NCI-H2171 treated with DMSO at 0.1 percent for 48 hours (cell line): ENCODE data around the gene PGBD5.

ENCODE experiments used
- DNase-seq: peaks from one replicate; lab custom pipeline; 2025; lab: John Stamatoyannopoulos, UW

Gene PGBD5

GRCh38 chr1:230394741-230395140 is 31.4 kb downstream of the PGBD5 start:
- no peak for DNase-seq

- DNase-seq: no peak
Measured at GRCh38 chr1:230394134-230394533, 32.0 kb downstream of the PGBD5 start.

- no peak for DNase-seq
Measured at GRCh38 chr1:230393722-230394121, 32.4 kb downstream of the PGBD5 start.

- no peak for DNase-seq
Measured at GRCh38 chr1:230392920-230393521, 33.1 kb downstream of the PGBD5 start.

- no peak for DNase-seq
Measured at GRCh38 chr1:230392536-230392909, 33.6 kb downstream of the PGBD5 start.

- peak; percentile 16 for DNase-seq
Measured at GRCh38 chr1:230391776-230392535, 34.2 kb downstream of the PGBD5 start.

GRCh38 chr1:230390371-230390770 is 35.8 kb downstream of the PGBD5 start:
- DNase-seq: no peak

- no peak for DNase-seq
Measured at GRCh38 chr1:230387876-230388275, 38.3 kb downstream of the PGBD5 start.

- no peak for DNase-seq
Measured at GRCh38 chr1:230387296-230387695, 38.8 kb downstream of the PGBD5 start.

GRCh38 chr1:230386637-230387262 is 39.4 kb downstream of the PGBD5 start:
- DNase-seq: no peak

- DNase-seq: no peak
Measured at GRCh38 chr1:230385930-230386329, 40.2 kb downstream of the PGBD5 start.

GRCh38 chr1:230385158-230385450 is 41.0 kb downstream of the PGBD5 start:
- DNase-seq: peak; percentile 68

GRCh38 chr1:230384380-230385157 is 41.6 kb downstream of the PGBD5 start:
- DNase-seq: no peak

GRCh38 chr1:230383425-230383824 is 42.7 kb downstream of the PGBD5 start:
- DNase-seq: no peak

GRCh38 chr1:230382001-230382491 is 44.1 kb downstream of the PGBD5 start:
- DNase-seq: no peak

GRCh38 chr1:230381585-230381984 is 44.5 kb downstream of the PGBD5 start:
- DNase-seq: no peak

- DNase-seq: peak; percentile 97
Measured at GRCh38 chr1:230381049-230381467, 45.1 kb downstream of the PGBD5 start.

- no peak for DNase-seq
Measured at GRCh38 chr1:230379928-230380327, 46.2 kb downstream of the PGBD5 start.

GRCh38 chr1:230379462-230379861 is 46.7 kb downstream of the PGBD5 start:
- no peak for DNase-seq

- DNase-seq: no peak
Measured at GRCh38 chr1:230377851-230378250, 48.3 kb downstream of the PGBD5 start.

GRCh38 chr1:230377324-230377723 is 48.8 kb downstream of the PGBD5 start:
- DNase-seq: no peak

GRCh38 chr1:230376296-230376695 is 49.8 kb downstream of the PGBD5 start:
- no peak for DNase-seq

- DNase-seq: peak; percentile 94
Measured at GRCh38 chr1:230375780-230376179, 50.4 kb downstream of the PGBD5 start.
